Lung (tissue), 12 donors: Measurements from ENCODE around the gene TOMM40L. TPM values are rescaled to one million over a fixed set of nuclear protein-coding genes. Genes with fewer than 3 reads are reported as not detected.

Experiments
- ATAC-seq: fragments of 200-7000 bp; cut with Tn5 transposase; one replicate; pipeline ENCODE4 v1.9.1; 2020; ENCODE audit warnings: moderate number of reproducible peaks; ENCODE audit not compliant: insufficient read depth, low FRiP score
- DNase-seq, 3 donors: peaks; one replicate each; pipeline ENCODE4 v3.0.0-alpha.2; 2013 to 2017
- H3K27ac ChIP-seq, 2 donors: one replicate each; pipeline ENCODE4 v1.5.1; 2013; ENCODE audit warnings: mild to moderate bottlenecking in 2 of 2, moderate library complexity in 2 of 2, control low read depth in 1 of 2, inconsistent platforms in 1 of 2, low read depth in 1 of 2, low read length in 1 of 2
- H3K27me3 ChIP-seq, 3 donors: one replicate each; pipeline ENCODE4 v1.5.1; 2013; ENCODE audit warnings: low read length in 2 of 3; ENCODE audit not compliant: control insufficient read depth in 3 of 3, insufficient read depth in 3 of 3
- H3K36me3 ChIP-seq, 4 donors: one replicate each; pipeline ENCODE4 v1.5.1; 2013; ENCODE audit warnings: low read length in 4 of 4, mild to moderate bottlenecking in 1 of 4, moderate library complexity in 1 of 4; ENCODE audit not compliant: control insufficient read depth in 4 of 4, insufficient read depth in 4 of 4
- H3K4me1 ChIP-seq, 5 donors: one replicate each; pipeline ENCODE4 v1.5.1; 2013; ENCODE audit warnings: low read length in 5 of 5, mild to moderate bottlenecking in 2 of 5, moderate library complexity in 1 of 5; ENCODE audit not compliant: control insufficient read depth in 5 of 5, insufficient read depth in 5 of 5
- H3K4me3 ChIP-seq: one replicate; pipeline ENCODE4 v1.5.1; 2013; ENCODE audit warnings: mild to moderate bottlenecking, control low read depth, moderate library complexity
- H3K9ac ChIP-seq, 2 donors: one replicate each; pipeline ENCODE4 v1.5.1; 2013; ENCODE audit warnings: low read length in 2 of 2, control low read depth in 1 of 2; ENCODE audit not compliant: insufficient read depth in 1 of 2
- H3K9me3 ChIP-seq, 4 donors: one replicate each; pipeline ENCODE4 v1.5.1; 2013; ENCODE audit warnings: low read length in 3 of 4, mild to moderate bottlenecking in 1 of 4, moderate library complexity in 1 of 4; ENCODE audit not compliant: control insufficient read depth in 4 of 4, insufficient read depth in 3 of 4
- WGBS, 2 donors: extraction: QIAGEN DNeasy Blood & Tissue Kit; methylation state at CpG; one replicate each; pipeline ENCODE4 v1.1.7; 2013; 5-methylcytosine and 5-hydroxymethylcytosine counted together
- polyA plus RNA-seq, 2 donors: library from polyadenylated mRNA; stranded (reverse); fragments of 200-250 nt; gene quantifications; one replicate each; pipeline ENCODE4 v1.2.1, GENCODE V29; 2013
- total RNA-seq, 2 donors: library from RNA; depleted of rRNA in 1 of 2; stranded (reverse); fragments of >200 nt in 1 of 2; gene quantifications; one replicate each; pipeline ENCODE4 v1.2.1, GENCODE V29; 2014 to 2021
- TF ChIP-seq, protein P1 (sequence below): IDR thresholded peaks from 2 replicates; pipeline ENCODE4 v1.5.1; 2012; ENCODE audit warnings: mild to moderate bottlenecking; ENCODE audit errors: control extremely low read depth, extremely low read depth
- donor health status: control.
- donor health status: control.
- donor health status: Bipolar disorder and iron deficiency.
- donor health status: healthy.
- donor health status: DM: yes; HTN: yes; CAD: no.

TOMM40L gene
- total and polyA plus RNA-seq, 4 donors, result 4.9 to 13.0 (median 9.0) TPM

GRCh38 chr1:161185282-161185682 lies 40.6 kb upstream of the TOMM40L start:
- TF ChIP-seq, protein P1, sequence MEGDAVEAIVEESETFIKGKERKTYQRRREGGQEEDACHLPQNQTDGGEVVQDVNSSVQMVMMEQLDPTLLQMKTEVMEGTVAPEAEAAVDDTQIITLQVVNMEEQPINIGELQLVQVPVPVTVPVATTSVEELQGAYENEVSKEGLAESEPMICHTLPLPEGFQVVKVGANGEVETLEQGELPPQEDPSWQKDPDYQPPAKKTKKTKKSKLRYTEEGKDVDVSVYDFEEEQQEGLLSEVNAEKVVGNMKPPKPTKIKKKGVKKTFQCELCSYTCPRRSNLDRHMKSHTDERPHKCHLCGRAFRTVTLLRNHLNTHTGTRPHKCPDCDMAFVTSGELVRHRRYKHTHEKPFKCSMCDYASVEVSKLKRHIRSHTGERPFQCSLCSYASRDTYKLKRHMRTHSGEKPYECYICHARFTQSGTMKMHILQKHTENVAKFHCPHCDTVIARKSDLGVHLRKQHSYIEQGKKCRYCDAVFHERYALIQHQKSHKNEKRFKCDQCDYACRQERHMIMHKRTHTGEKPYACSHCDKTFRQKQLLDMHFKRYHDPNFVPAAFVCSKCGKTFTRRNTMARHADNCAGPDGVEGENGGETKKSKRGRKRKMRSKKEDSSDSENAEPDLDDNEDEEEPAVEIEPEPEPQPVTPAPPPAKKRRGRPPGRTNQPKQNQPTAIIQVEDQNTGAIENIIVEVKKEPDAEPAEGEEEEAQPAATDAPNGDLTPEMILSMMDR, result no peak
- 0 to 4% methylated on average over 3 of the region's 3 CpGs for WGBS, 2 donors
- DNase-seq, result peak; percentile 85 to 89 (median 86)

GRCh38 chr1:161185732-161186311 lies 40.0 kb upstream of the TOMM40L start:
- Histone ChIP-seq H3K36me3 (no peaks in the 10 kb centered on the region), H3K27me3 (no peaks in the 10 kb centered on the region), H3K9me3 (no peaks in the 10 kb centered on the region), H3K4me1 (peaks cover 3 to 6% (median 5%) of the 10 kb centered on the region in 5 donors), H3K4me3 (no peak overlapping the region), H3K9ac (no peak overlapping the region), H3K27ac (peak overlapping the region; percentile 22 to 77)
- 9 to 21% methylated on average over 2 of the region's 2 CpGs for WGBS, 2 donors
- TF ChIP-seq, protein P1, result no peak
- ATAC-seq (peak; percentile 44), DNase-seq (no peak)

More at GRCh38 chr1:161185282-161185682, 40.6 kb upstream of the TOMM40L start:
- no peaks in the 10 kb centered on the region for H3K36me3 ChIP-seq
- no peak overlapping the region for H3K9ac ChIP-seq
- no peaks in the 10 kb centered on the region for H3K27me3 ChIP-seq
- peaks cover 3 to 6% (median 5%) of the 10 kb centered on the region in 5 donors for H3K4me1 ChIP-seq
- H3K4me3 ChIP-seq, result no peak overlapping the region
- peak overlapping the region in 1 of 2 donors; percentile 1 for H3K27ac ChIP-seq
- H3K9me3 ChIP-seq, result no peaks in the 10 kb centered on the region
- ATAC-seq, result peak; percentile 56

- H3K9me3 ChIP-seq, result no peaks in the 10 kb centered on the region
- H3K4me3 ChIP-seq, result no peak overlapping the region
- no peak overlapping the region for H3K27ac ChIP-seq
- H3K27me3 ChIP-seq, result no peaks in the 10 kb centered on the region
- peaks cover 0 to 2% (median 0%) of the 10 kb centered on the region in 4 donors for H3K36me3 ChIP-seq
- no peak overlapping the region for H3K9ac ChIP-seq
- peaks cover 3 to 6% (median 5%) of the 10 kb centered on the region in 5 donors for H3K4me1 ChIP-seq
- WGBS, 2 donors, result 73 to 78% methylated on average over 3 of the region's 3 CpGs
- TF ChIP-seq, protein P1, result no peak
- DNase-seq, result no peak
- ATAC-seq, result no peak
Observed at GRCh38 chr1:161187311-161187710, 38.5 kb upstream of the TOMM40L start.

GRCh38 chr1:161188381-161188780 lies 37.5 kb upstream of the TOMM40L start:
- H3K27me3 ChIP-seq, result no peaks in the 10 kb centered on the region
- no peak overlapping the region for H3K27ac ChIP-seq
- WGBS, 2 donors, result 73 to 79% methylated on average over 6 of the region's 6 CpGs
- DNase-seq (no peak), ATAC-seq (no peak)
- TF ChIP-seq, protein P1, result no peak
- H3K9me3 ChIP-seq, result no peaks in the 10 kb centered on the region
- no peak overlapping the region for H3K4me3 ChIP-seq
- H3K36me3 ChIP-seq, result peaks cover 0 to 2% (median 0%) of the 10 kb centered on the region in 4 donors
- peaks cover 3 to 7% (median 5%) of the 10 kb centered on the region in 5 donors for H3K4me1 ChIP-seq
- no peak overlapping the region for H3K9ac ChIP-seq
